Measurements from ENCODE around the gene C19orf25. TPM values are rescaled to one million over a fixed set of nuclear protein-coding genes. Genes with fewer than 3 reads are reported as not detected.

C19orf25 gene
- total and polyA plus RNA-seq, 2 of the 13 experiments (the other 11 are each of a cell fraction or from before 2014, with no cell fraction given), result 14.2 to 32.4 TPM

- no peak for TF ChIP-seq AKNA (CRISPR knock-in tag; IDR thresholded peaks at IDR 0.05; ENCODE audit: borderline replicate concordance)
- peak; percentile 79 for TF ChIP-seq ZNF441 (CRISPR knock-in tag; IDR thresholded peaks at IDR 0.05; ENCODE audit: borderline replicate concordance)
- no peak for TF ChIP-seq ATM (IDR thresholded peaks at IDR 0.05; ENCODE audit: borderline replicate concordance)
- TF ChIP-seq TAF15 (IDR thresholded peaks at IDR 0.05; ENCODE audit: low read depth, low read length, poor library complexity, severe bottlenecking), result peak; percentile 70
- no peak for TF ChIP-seq NONO (IDR thresholded peaks at IDR 0.05)
- peak; percentile 99 for TF ChIP-seq NONO (CRISPR knock-in tag; conservative IDR thresholded peaks at IDR 0.05)
- TF ChIP-seq ZKSCAN8 (CRISPR knock-in tag; IDR thresholded peaks at IDR 0.05; ENCODE audit: borderline replicate concordance), result peak; percentile 99
- peak; percentile 83; the same call in 1 of the 2 replicates for TF ChIP-seq ELK4 (CRISPR knock-in tag; IDR thresholded peaks at IDR 0.05; ENCODE audit: borderline replicate concordance)
- TF ChIP-seq PBX2 (CRISPR knock-in tag; IDR thresholded peaks at IDR 0.05), result no peak
- peak; percentile 84 for TF ChIP-seq ETV6 (CRISPR knock-in tag; conservative IDR thresholded peaks at IDR 0.05)
- no peak for TF ChIP-seq THYN1 (CRISPR knock-in tag; IDR thresholded peaks at IDR 0.05; ENCODE audit: borderline replicate concordance, low read depth)
- no peak for TF ChIP-seq ZNF136 (CRISPR knock-in tag; IDR thresholded peaks at IDR 0.05; ENCODE audit: low read depth)
- TF ChIP-seq KDM1A (CRISPR knock-in tag; IDR thresholded peaks at IDR 0.05), result no peak
- peak; percentile 86; the same call in 1 of the 2 replicates for TF ChIP-seq ZNF138 (CRISPR knock-in tag; IDR thresholded peaks at IDR 0.05; ENCODE audit: low read depth)
These were observed 40.7 kb downstream of the C19orf25 start, which contains the start of gene RPS15 (continued) for GRCh38 chr19:1438035-1438932.
